ENCODE data around the gene LIX1.

Gene LIX1

GRCh38 chr5:97072696-97073095, 69.7 kb downstream of the LIX1 start:
- no peak for DNase-seq

- DNase-seq = no peak
Measured at GRCh38 chr5:97071993-97072392, 70.4 kb downstream of the LIX1 start.

GRCh38 chr5:97071101-97071500, 71.3 kb downstream of the LIX1 start:
- no peak for DNase-seq

- DNase-seq = no peak
Measured at GRCh38 chr5:97070234-97070633, 72.2 kb downstream of the LIX1 start.

- DNase-seq = no peak
Measured at GRCh38 chr5:97067296-97067850, 75.0 kb downstream of the LIX1 start.

GRCh38 chr5:97065475-97065874, 76.9 kb downstream of the LIX1 start:
- DNase-seq = no peak

GRCh38 chr5:97063251-97063650, 79.2 kb downstream of the LIX1 start:
- DNase-seq = no peak

GRCh38 chr5:97062046-97062445, 80.4 kb downstream of the LIX1 start:
- no peak for DNase-seq

- no peak for DNase-seq
Measured at GRCh38 chr5:97056263-97056662, 86.1 kb downstream of the LIX1 start.

GRCh38 chr5:97049175-97049574, 93.2 kb downstream of the LIX1 start:
- DNase-seq = no peak

- no peak for DNase-seq
Measured at GRCh38 chr5:97047076-97047475, 95.3 kb downstream of the LIX1 start.

- DNase-seq = no peak
Measured at GRCh38 chr5:97046270-97046982, 96.0 kb downstream of the LIX1 start.

- DNase-seq = no peak
Measured at GRCh38 chr5:97044052-97044451, 98.4 kb downstream of the LIX1 start.

- no peak for DNase-seq
Measured at GRCh38 chr5:97043511-97043910, 98.9 kb downstream of the LIX1 start.

- no peak for DNase-seq
Measured at GRCh38 chr5:97042996-97043395, 99.4 kb downstream of the LIX1 start.

Measured in activated gamma-delta T cell (primary cell).